ENCODE results near the gene TRIM34.
A peak's percentile ranks its signal among the peaks of the same experiment; 100 is the strongest.
"Not testable (repeated sequence)": the region's sequence is repeated elsewhere in the genome, so short reads cannot be mapped to it uniquely, and the experiment has no call there.

TRIM34 gene

GRCh38 chr11:5624489-5625279 is at the start of gene TRIM34:
TSS of gene TRIM34 (plus strand) at chr11:5625001. CDS start at chr11:5632332, 7,331 bp downstream.
- peak; percentile 30 for DNase-seq (ENCODE audit: low read depth, low spot score)

- DNase-seq (ENCODE audit: low read depth, low spot score) = no peak
Measured at GRCh38 chr11:5575152-5575551, 49.6 kb upstream of the TRIM34 start.

GRCh38 chr11:5577101-5577500 is 47.7 kb upstream of the TRIM34 start:
- no peak for DNase-seq (ENCODE audit: low read depth, low spot score)

GRCh38 chr11:5580577-5580976 is 44.2 kb upstream of the TRIM34 start, which contains the start of gene OR52B6:
TSS of gene OR52B6 (plus strand) at chr11:5580877. CDS start at chr11:5580877, 0 bp downstream.
- no peak for DNase-seq (ENCODE audit: low read depth, low spot score)

- no peak for DNase-seq (ENCODE audit: low read depth, low spot score)
Measured at GRCh38 chr11:5581014-5581413, 43.8 kb upstream of the TRIM34 start.

GRCh38 chr11:5584458-5584857 is 40.3 kb upstream of the TRIM34 start:
- not testable (repeated sequence) for DNase-seq (ENCODE audit: low read depth, low spot score)

GRCh38 chr11:5589906-5590305 is 34.9 kb upstream of the TRIM34 start:
- DNase-seq (ENCODE audit: low read depth, low spot score) = not testable (repeated sequence)

- DNase-seq (ENCODE audit: low read depth, low spot score) = no peak
Measured at GRCh38 chr11:5591613-5592012, 33.2 kb upstream of the TRIM34 start.

- no peak for DNase-seq (ENCODE audit: low read depth, low spot score)
Measured at GRCh38 chr11:5592615-5593014, 32.2 kb upstream of the TRIM34 start.

GRCh38 chr11:5593146-5593545 is 31.7 kb upstream of the TRIM34 start:
- no peak for DNase-seq (ENCODE audit: low read depth, low spot score)

- no peak for DNase-seq (ENCODE audit: low read depth, low spot score)
Measured at GRCh38 chr11:5596607-5597201, 28.1 kb upstream of the TRIM34 start, which contains the start of gene TRIM6. TSS of gene TRIM6 (plus strand) at chr11:5596637. CDS start at chr11:5596898, 261 bp downstream.

- DNase-seq (ENCODE audit: low read depth, low spot score) = no peak
Measured at GRCh38 chr11:5597953-5598352, 26.8 kb upstream of the TRIM34 start.

- DNase-seq (ENCODE audit: low read depth, low spot score) = peak; percentile 70
Measured at GRCh38 chr11:5600374-5600851, 24.4 kb upstream of the TRIM34 start.

- DNase-seq (ENCODE audit: low read depth, low spot score) = not testable (repeated sequence)
Measured at GRCh38 chr11:5602791-5603190, 22.0 kb upstream of the TRIM34 start.

GRCh38 chr11:5603326-5603725 is 21.5 kb upstream of the TRIM34 start:
- no peak for DNase-seq (ENCODE audit: low read depth, low spot score)

GRCh38 chr11:5604896-5605295 is 19.9 kb upstream of the TRIM34 start:
- no peak for DNase-seq (ENCODE audit: low read depth, low spot score)

GRCh38 chr11:5605849-5606248 is 19.0 kb upstream of the TRIM34 start:
- no peak for DNase-seq (ENCODE audit: low read depth, low spot score)

- DNase-seq (ENCODE audit: low read depth, low spot score) = no peak
Measured at GRCh38 chr11:5608808-5609207, 16.0 kb upstream of the TRIM34 start.

- DNase-seq (ENCODE audit: low read depth, low spot score) = no peak
Measured at GRCh38 chr11:5610446-5610845, 14.4 kb upstream of the TRIM34 start.

GRCh38 chr11:5611627-5612026 is 13.2 kb upstream of the TRIM34 start:
- no peak for DNase-seq (ENCODE audit: low read depth, low spot score)

GRCh38 chr11:5618807-5619206 is 6.0 kb upstream of the TRIM34 start:
- no peak for DNase-seq (ENCODE audit: low read depth, low spot score)

- DNase-seq (ENCODE audit: low read depth, low spot score) = peak; percentile 49
Measured at GRCh38 chr11:5620651-5621521, 3.9 kb upstream of the TRIM34 start.

All from brain pericyte (primary cell).